CD4-positive, alpha-beta T cell treated with Interleukin-4 for 1 hour (primary cell): ENCODE data around the gene LSR.

Experiments
- DNase-seq, 2 donors: peaks; one replicate each; pipeline ENCODE4 v3.0.0-alpha.2; 2020 to 2022

Gene LSR

DNA sequence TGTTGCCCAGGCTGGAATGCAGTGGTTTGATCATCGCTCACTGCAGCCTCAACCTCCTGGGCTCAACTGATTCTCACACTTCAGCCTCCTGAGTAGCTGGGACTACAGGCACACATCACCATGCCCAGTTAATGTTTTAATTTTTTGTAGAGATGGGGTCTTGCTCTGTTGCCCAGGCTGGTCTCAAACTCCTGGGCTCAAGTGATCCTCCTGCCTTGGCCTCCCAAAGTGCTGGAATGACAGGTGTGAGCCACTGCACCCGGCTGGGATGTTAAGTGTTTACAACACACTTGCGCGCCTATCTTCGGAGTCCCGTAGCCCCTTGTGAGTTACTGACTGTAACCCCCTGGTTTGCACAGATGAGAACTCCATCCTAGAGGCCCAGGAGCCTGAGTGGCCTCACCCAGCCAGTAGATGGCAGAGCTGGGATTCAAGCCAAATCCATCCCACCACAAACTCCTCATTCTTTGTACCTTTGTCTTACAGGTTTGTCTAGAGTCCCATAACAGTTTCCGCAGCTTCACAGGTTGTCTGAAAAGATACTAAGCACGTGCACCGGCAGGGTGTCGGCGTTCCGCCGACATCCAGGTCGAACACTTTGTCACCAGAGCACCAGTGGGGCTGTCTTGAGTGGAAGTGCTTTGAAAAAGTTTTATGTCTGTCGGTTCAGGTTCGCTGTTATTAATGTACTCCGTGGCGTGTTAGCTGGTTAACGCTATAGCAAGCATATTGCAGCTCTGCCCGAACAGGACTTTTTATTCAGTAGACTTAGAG lies 57.9 kb downstream of the LSR start:
- no peak for DNase-seq

DNA sequence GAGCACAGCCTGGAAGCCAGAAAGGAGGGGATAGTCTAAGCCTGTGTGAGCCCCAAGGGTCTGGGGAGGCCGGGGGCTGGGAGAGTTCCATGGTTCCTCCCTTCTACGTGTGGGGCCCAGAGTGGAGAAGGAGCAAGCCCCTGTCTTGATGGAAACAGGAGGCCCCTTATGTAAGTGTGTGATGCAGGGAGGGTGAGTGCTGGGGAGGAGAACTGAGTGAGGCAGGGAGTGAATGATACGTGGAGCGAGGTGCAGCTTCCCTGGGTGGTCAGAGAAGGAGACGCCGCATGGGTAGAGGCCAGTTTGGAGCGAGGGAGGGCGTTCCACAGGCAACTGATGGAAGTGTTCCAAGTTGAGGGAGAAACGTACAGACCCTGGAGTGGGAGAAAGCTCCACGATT lies 59.1 kb downstream of the LSR start:
- no peak for DNase-seq

DNA sequence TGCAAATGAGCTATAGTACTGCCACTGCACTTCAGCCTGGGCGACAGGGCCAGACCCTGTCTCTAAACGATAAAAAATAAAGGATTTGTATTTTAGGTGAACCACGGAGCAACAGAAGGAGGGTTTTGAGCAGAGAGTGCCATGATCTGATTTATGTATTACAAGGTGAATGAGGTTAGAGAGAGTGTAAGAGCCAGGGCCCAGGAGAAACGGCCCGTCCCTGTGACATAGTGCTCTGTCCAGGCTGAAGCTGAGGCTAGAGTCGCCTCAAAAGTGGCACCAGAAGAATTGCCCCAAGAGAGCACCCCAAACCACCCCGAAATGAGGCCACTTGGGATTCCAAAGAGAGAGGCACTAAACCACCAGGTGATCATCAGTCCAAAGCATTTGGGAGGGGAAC lies 60.1 kb downstream of the LSR start:
- no peak for DNase-seq

DNA sequence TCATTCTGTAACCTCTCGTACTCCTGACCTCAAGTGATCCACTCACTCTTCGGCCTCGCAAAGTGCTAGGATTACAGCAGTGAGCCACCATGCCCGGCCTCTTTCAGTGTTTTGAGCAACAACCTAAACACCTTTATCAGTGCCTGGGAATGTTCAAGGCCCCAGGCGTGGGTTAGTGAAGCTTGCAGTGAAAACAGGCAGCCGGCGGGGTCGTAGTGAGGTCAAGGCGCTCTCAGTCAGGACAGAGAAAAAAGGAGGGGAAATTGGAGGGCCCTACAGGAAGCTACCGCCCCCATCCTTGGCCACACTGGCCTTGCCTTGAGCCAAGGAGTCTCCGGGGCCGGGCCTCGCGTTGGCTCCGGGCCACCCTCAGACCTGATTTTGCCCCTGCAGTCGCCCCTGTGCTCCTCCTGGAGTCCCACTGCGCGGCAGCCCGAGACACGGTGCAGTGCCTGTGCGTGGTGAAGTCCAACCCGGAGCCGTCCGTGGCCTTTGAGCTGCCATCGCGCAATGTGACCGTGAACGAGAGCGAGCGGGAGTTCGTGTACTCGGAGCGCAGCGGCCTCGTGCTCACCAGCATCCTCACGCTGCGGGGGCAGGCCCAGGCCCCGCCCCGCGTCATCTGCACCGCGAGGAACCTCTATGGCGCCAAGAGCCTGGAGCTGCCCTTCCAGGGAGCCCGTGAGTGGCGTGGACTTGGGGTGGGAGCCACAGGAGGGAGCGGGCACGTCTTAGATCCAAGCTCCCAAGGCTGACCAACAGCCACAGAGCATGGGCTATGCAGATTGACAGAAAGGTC lies 60.9 kb downstream of the LSR start:
- no peak for DNase-seq

DNA sequence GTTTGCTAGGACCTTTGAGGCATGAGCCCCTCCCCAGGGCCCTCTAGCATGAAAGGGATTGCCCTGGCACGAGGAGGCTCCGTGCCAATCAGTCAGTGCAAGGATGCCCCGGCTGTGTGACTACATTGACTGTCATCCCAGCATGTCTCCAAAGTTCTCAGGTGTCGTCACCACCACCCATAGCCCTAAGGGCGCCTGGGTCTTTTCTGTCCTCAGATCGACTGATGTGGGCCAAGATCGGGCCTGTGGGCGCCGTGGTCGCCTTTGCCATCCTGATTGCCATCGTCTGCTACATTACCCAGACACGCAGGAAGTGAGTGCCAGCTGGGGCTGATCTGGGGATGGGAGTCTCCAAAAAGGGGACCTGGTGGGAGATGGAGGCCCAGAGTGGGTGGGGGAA lies 61.5 kb downstream of the LSR start:
- DNase-seq: no peak

DNA sequence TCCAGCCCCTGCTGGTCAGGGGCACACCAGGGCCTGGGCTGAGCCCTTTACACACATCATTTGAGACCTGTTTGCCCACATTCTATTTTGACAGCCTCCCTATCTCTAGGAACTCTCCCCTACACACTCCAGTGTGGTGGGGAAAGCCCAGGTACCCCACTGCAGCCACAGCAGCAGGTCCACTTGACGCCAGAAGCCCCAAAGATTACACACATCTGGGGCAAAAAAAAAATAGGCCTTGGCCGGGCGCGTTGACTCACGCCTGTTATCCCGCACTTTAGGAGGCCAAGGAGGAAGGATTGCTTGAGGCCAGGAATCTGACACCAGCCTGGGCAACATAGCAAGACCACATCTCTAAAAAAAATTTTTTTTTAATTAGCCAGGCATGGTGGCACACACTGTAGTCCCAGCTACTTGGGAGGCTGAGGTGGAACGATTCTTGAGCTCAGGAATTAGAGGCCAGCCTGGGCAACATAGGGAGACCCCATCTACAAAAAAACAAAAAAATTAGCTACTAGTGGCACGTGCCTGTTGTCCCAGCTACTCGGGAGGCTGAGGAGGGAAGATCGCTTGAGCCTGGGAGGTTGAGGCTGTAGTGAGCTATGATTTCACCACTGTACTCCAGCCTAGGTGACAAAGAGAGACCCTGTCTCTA lies 62.1 kb downstream of the LSR start:
- no peak for DNase-seq

DNA sequence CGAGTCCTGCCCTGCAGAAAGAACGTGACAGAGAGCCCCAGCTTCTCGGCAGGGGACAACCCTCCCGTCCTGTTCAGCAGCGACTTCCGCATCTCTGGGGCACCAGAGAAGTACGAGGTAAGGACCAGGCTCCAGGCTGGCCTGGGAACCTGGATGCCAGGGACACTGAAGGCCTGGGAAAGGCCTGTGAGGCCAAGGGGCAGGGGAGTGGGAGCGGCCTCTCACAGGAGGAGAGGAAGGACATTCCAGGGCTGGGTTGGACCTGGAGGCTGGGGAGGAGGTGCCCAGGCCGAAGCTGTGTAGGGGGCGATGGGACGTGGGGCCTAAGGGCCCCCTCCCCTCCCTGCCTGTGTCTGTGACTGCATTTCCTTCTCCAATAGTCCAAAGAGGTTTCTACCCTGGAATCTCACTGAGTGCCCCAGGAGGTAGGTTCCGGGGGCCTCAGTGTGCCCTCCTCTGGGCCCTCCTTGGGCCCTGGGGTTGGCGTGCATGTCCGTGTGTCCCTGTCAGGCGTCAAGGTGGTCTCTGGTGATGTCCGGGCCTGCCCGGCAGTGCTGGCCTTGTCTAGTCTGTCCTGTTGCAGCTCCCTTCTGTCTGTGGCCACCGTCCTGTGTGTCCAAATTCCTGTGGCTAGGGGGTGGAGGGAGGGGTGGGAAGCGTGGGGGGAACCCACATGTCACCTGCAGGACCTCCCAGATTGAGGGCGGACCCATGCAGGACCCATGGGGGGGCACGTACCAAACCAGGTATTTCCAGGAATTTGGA lies 63.3 kb downstream of the LSR start:
- no peak for DNase-seq

DNA sequence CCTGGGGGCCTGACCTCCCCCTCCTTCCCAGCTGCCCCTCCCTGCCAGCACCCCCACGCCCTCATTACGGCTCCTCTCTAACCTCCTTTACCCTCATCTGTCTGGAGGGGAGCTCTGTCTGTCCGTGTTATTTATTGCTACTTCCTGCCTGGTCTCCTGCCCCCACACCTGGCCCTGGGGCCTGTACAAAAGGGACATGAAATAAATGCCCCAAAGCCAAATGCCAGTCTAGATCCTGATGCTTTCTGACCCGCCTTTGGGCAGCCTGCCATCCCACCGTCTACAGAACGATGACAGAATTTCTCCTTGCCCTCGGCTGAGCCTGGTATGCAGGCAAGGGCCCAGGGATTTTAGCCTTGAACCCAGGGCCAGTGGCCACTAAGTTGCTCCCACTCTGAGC lies 64.8 kb downstream of the LSR start:
- DNase-seq: no peak

DNA sequence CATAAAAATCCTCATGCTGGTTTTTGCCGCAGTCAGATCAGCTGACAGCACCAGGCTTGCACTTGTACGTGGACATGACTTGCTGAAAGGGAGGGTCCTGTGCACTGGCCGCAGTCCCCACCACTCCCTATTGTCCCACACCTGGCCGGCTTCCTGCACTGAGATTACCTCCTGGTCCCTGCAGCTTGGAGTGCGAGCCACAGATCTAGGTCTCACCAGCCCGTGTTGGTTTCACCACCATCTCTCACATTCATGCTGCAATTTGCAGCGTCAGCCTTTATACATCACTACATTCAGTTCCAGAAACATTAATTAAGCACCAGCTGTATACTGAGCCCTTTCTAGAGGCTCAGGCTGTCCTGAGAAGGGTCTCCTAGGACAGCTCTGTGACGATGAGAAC lies 65.2 kb downstream of the LSR start:
- no peak for DNase-seq

DNA sequence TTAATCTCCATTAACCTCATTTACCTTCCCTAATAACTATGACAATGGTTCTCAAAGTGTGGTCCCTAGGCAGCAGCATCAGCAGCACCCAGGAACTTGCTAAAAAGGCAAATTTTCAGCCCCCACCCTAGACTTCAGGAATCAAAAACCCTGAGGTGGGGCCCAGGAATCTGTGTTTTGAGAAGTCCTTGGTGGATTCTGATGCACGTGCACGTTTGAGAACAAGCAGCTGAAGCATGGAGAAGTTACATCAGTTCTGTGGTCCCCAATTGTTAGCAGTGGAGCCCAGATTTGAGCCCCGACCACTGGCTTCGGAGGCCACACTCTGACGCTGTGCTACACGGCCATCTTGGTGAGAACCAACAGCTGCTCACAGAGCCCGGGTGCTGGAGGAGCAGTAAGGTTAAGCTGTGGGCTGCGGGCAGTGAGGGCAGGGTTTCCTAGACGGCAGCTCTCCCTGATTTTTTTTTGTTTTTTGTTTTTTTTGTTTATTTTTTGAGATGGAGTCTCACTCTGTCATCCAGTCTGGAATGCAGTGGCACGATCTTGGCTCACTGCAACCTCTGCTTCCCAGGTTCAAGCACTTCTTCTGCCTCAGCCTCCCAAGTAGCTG lies 66.2 kb downstream of the LSR start:
- no peak for DNase-seq

DNA sequence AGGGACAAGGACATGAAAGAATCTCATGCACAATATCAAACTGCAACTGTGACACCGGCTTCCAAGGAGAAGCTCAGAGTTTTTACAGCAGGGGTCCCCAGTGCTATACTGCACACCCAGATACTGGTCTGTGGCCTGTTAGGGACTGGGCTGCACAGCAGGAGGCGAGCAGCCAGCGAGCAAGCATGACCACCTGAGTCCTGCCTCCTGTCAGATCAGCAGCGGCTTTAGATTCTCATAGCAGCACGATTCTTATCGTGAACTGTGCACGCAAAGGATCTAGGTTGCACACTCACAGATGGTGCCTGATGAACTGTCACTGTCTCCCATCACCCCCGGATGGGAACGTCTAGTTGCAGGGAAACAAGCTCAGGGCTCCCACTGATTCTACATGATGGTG lies 67.1 kb downstream of the LSR start:
- DNase-seq: no peak

DNA sequence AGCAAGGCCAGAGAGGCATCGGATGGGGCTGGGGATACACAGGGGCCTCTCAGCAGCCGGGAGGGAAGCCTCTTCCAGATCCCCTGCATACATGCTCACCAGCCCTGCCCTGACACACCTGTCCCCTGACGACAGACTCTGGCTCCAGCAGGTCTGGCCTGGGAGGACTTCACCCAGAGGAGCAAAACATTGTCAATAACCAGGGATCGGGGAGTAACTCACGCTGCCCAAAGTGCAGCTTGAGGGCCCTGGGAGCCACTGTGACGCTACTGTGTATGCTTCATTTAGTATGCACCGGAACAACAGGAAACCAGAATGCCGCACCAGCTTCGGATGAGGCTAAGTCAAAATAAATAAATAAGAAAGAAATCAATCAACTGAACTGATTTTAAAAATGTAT lies 67.8 kb downstream of the LSR start:
- no peak for DNase-seq
